Left lobe of liver (tissue), 2 donors: ENCODE measurements around the gene ARL5C. TPM values are rescaled to one million over a fixed set of nuclear protein-coding genes. Genes with fewer than 3 reads are reported as not detected.
"Not testable (repeated sequence)": the region's sequence is repeated elsewhere in the genome, so short reads cannot be mapped to it uniquely, and the experiment has no call there.

ENCODE experiments used
- ATAC-seq: fragments of 200-7000 bp; cut with Tn5 transposase; one replicate; pipeline ENCODE4 v1.9.1; 2020; ENCODE audit warnings: mild to moderate bottlenecking, moderate library complexity
- DNase-seq: peaks from one replicate; pipeline ENCODE4 v3.0.0-alpha.2; 2020; ENCODE audit warnings: low spot score
- total RNA-seq: library from RNA; stranded (reverse); gene quantifications from one replicate; pipeline ENCODE4 v1.2.1, GENCODE V29; 2021
- donor health status: DM: no; HTN: no; CAD: no; lungs with moderate emphysema.
- donor health status: DM: no; HTN: yes; CAD: no.

ARL5C gene
- total RNA-seq, 1 donor from 2014 or later: not detected

- DNase-seq (no peak), ATAC-seq (no peak)
Observed at GRCh38 chr17:39143552-39144093, 22.3 kb downstream of the ARL5C start.

- ATAC-seq (no peak), DNase-seq (no peak)
Observed at GRCh38 chr17:39141915-39142664, 23.9 kb downstream of the ARL5C start.

GRCh38 chr17:39141294-39141693, 24.7 kb downstream of the ARL5C start:
- DNase-seq: no peak
- ATAC-seq: no peak

DNA sequence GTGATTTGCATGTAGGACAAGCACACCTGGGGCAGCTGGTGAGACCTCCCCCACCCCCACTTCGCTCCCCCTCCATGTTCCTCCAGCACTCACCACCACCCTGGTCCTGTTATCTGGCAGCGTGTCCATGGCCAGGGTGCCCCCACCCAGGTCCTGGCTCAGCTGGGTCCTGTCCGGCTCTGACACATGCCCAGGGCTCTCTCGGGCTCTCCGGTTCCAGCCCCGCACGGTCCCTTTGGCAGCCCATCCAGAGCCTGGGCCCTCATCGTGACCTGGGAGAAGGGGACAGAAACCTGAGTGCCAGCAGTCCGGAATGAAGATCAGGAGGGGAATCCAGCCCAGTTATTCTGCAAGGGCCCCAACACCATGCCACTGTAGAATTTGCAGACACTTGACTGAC, 26.4 kb downstream of the ARL5C start:
- ATAC-seq: no peak
- no peak for DNase-seq

GRCh38 chr17:39139161-39139511, 26.8 kb downstream of the ARL5C start:
- no peak for ATAC-seq

DNA sequence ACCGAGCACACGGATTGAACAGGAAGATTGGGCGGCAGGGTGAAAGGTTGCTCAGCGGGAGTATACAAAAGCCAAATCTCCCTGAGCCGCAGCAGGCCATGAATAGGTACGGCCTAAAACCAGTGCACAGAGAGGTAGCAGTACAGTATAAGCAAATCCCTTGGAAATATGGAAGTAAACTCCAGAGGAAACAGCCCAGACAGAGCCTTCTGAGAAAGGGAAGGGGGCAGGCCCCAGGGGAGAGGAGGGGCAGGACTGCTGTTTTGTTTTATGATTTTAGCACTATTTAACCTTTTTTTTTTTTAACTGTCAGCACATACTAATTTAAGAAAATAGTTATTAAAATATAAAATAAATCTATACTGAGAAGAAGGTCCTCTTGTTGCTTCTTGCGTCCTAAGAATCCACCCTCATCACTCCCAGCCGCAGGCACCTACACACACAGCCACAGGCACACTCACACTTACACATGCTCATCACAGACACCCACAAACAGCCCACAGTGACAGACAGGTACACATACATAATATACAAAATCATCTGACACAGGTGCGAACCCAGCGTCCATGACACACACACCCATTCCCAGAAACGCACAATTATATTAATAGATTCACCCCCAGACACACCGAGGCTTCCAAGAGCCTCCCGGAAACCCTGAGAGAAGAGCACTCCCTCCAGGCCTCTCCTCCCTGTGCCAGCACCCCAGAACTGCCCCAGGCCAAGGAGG, 27.4 kb downstream of the ARL5C start:
- DNase-seq: no peak
- no peak for ATAC-seq

More at GRCh38 chr17:39139161-39139511, 26.8 kb downstream of the ARL5C start:
- no peak for DNase-seq

DNA sequence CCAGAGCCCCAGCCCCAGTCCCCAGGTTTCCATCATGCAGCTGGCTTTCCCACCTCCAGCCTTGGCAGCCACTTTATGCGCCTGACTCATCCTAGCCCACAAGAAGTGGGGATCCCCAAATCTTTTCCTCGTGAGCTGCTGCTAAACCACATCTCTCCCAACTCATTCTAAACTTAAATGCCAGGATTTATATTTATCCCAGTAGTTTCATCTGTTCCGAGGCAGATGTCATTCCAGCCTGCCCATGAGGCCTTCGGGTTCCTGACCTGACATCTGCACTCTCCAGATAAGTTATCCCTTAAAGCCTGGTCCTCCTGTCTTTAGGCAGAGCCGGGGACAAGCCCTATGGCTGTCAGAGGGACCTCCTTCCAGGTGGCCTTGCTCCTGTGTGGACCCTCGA, 31.1 kb downstream of the ARL5C start:
- DNase-seq (no peak), ATAC-seq (no peak)

GRCh38 chr17:39132192-39132610, 33.8 kb downstream of the ARL5C start:
- DNase-seq: no peak
- ATAC-seq: no peak

- DNase-seq (no peak), ATAC-seq (no peak)
Observed at GRCh38 chr17:39131616-39132015, 34.3 kb downstream of the ARL5C start.

DNA sequence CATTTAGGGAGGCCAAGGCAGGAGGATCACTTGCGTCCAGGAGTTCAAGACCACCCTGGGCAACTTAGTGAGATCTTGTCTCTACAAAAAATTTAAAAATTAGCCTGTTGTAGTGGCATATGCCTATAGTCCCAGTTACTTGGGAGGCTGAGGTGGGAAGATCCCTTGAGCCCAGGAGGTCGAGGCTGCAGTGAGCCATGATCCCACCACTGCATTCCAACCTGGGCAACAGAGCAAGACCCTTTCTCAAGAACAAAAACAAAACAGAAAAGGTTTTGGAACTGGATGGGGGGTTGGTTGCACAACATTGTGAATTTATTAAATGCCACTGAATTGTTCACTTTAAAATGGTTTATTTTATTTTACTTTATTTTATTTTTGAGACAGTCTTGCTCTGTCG, 35.8 kb downstream of the ARL5C start:
- DNase-seq (no peak), ATAC-seq (no peak)

DNA sequence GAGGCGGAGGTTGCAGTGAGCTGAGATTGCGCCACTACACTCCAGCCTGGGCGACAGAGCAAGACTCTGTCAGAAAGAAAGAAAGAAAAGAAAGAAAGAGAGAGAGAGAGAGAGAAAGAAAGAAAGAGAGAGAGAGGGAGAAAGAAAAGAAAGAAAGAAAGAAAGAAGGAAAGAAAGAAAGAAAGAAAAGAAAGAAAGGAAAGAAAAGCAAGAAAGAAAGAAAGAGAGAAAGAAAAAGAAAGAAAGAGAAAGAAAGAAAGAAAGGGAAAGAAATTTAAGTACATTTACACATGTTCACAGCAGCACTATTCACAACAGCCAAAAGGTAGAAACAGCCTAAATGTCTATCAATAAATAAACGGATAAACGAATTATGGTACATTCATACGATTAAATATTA, 36.4 kb downstream of the ARL5C start:
- not testable (repeated sequence) for DNase-seq, ATAC-seq

DNA sequence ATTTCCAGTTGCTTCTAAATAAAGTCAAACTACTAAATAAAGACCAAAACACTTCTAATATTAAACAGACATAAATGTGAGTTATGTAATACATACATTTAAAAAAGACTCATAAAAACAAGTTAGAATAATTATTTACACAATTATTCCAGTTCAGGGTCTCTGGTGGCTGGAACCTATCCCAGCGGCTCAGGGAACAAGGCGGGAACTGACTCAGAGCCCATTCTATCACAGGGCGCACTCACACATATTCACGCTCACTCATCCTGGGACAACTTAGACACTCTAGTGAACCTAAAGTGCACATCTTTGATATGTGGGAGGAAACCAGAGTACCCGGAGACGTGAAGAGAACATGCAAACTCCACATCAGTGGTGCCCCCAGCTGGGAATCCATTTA, 39.5 kb downstream of the ARL5C start:
- DNase-seq (no peak), ATAC-seq (no peak)

DNA sequence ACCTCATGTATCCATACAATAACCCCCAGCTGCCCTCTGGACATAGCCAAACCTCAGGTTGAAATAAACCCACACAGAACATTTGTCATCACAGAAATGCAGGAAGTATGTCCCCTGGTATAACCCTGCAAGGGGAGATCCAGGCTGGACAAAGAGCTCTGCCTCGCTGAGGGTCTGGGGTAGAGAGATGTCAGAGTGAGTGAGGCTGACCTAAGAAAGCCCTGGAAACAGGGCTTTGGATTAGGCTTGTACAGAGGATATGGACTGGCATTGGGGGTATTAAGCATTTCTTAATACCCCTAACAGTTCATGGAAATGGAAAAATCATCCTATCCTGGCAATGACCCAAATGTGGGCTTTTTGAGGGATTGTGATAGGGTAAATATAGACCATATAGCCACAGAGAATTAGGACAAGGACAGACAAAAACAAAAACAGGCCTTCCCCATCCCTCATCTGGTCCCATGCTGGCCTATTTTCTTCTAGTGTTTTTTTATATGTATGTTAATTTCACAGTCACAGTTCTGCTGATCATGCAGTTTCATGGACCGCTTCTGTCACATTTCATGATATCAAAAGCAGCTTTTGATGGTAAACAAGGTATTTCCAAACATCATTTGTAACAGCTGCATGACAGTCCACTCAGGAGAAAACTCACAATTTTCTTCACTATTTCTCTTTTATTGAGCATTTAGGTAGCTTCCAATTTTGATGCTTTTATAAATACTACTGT, 40.7 kb downstream of the ARL5C start:
- DNase-seq (no peak), ATAC-seq (no peak)

- DNase-seq: no peak
- no peak for ATAC-seq
Observed at GRCh38 chr17:39123627-39124026, 42.3 kb downstream of the ARL5C start.

GRCh38 chr17:39122991-39123390, 43.0 kb downstream of the ARL5C start:
- no peak for DNase-seq
- ATAC-seq: no peak

GRCh38 chr17:39121919-39122318, 44.0 kb downstream of the ARL5C start:
- not testable (repeated sequence) for ATAC-seq, DNase-seq

GRCh38 chr17:39118674-39119419, 47.1 kb downstream of the ARL5C start:
- no peak for DNase-seq
- ATAC-seq: peak; percentile 29

GRCh38 chr17:39116224-39116623, 49.7 kb downstream of the ARL5C start:
- DNase-seq (no peak), ATAC-seq (no peak)

GRCh38 chr17:39115135-39115534, 50.8 kb downstream of the ARL5C start:
- no peak for DNase-seq
- ATAC-seq: no peak

DNA sequence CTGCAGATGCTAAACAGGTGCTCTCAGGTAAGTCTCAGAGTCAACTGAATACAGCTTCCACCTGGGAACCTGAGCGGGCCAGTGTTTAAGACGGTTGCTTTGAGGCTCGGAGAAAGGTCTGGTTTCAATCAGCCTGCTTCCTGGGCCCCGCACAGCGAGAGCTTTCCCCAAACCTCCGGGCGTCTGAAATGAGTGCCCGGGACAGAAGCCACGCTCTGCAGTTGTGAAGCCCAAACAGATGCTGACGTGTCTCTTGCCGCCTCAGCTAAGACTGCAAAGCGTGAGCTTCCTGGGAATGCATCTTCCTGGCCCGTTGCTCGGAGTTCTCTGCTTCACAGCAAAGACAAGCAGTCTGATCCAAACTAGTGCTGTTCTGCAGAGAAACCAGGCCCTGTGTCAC, 51.2 kb downstream of the ARL5C start:
- DNase-seq (no peak), ATAC-seq (no peak)

- no peak for ATAC-seq
- no peak for DNase-seq
Observed at GRCh38 chr17:39113871-39114270, 52.1 kb downstream of the ARL5C start.
